ENCODE measurements around the gene BRICD5.

DNA sequence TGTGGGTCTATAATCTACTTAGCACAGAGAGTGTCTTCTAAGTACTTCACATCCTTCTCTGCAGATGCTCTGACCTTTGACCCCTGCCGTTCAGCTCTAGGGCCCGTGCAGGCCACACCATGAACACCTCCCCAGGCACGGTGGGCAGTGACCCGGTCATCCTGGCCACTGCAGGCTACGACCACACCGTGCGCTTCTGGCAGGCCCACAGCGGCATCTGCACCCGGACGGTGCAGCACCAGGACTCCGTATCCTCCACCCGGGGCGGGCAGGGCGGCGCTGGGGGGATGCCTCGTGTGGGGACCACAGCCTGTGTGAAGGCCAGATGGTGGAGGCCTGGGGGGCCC is 4.7 kb downstream of the BRICD5 start:
- TF ChIP-seq POLR2A (IDR thresholded peaks at IDR 0.05): no peak
- TF ChIP-seq, protein P1, sequence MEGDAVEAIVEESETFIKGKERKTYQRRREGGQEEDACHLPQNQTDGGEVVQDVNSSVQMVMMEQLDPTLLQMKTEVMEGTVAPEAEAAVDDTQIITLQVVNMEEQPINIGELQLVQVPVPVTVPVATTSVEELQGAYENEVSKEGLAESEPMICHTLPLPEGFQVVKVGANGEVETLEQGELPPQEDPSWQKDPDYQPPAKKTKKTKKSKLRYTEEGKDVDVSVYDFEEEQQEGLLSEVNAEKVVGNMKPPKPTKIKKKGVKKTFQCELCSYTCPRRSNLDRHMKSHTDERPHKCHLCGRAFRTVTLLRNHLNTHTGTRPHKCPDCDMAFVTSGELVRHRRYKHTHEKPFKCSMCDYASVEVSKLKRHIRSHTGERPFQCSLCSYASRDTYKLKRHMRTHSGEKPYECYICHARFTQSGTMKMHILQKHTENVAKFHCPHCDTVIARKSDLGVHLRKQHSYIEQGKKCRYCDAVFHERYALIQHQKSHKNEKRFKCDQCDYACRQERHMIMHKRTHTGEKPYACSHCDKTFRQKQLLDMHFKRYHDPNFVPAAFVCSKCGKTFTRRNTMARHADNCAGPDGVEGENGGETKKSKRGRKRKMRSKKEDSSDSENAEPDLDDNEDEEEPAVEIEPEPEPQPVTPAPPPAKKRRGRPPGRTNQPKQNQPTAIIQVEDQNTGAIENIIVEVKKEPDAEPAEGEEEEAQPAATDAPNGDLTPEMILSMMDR (IDR thresholded peaks at IDR 0.05 in 8 of 11, conservative IDR thresholded peaks at IDR 0.05 in 3 of 11): peak in 1 of 11 experiments; percentile 3
